GM18520 (cell line): ENCODE measurements around the gene TXNRD1.
"Not testable (repeated sequence)": the region's sequence is repeated elsewhere in the genome, so short reads cannot be mapped to it uniquely, and the experiment has no call there.

ENCODE experiments used
- ATAC-seq: cut with Tn5 transposase; IDR thresholded peaks from one replicate; pipeline ENCODE4 v1.9.1; 2021; ENCODE audit not compliant: unreplicated experiment

The TXNRD1 gene

DNA sequence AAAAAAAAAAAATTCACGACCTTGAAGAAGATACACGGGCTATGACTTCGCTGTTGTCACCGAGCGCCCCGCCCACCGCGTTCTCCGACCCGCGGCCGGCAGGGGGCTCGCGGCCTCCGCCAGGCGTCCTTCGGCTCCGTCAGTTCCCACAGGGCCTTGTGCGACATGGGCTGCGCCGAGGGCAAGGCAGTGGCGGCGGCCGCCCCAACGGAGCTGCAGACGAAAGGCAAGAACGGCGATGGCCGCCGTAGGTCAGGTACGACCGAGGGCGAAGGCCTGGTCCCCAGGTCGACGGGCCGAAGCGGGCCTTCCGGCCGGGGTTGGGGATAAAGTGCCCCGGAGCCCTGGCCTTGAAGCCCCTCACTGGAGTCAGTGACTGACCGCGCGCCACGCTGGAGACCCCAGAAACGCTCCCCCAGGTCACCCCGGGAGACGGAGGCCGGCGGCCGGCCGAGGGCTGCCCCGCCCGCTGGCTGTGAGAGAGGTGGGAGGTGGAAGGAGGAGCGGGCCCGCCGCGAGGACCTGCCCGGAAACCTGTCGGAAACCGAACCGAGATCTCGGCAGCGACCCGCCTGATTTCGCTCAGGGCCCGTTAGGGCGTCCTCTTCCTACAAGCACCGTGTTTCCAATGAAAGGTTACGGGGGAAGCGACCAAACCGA is at the start of gene TXNRD1:
TXNRD1 (plus strand) TSS at position 142 of the 660 bp plus-strand sequence; CDS start at position 166, 24 bp downstream.
- ATAC-seq: peak; percentile 73

- ATAC-seq: no peak
Observed at GRCh38 chr12:104165801-104166200, 49.8 kb upstream of the TXNRD1 start.

- no peak for ATAC-seq
Observed at GRCh38 chr12:104166465-104166864, 49.1 kb upstream of the TXNRD1 start.

DNA sequence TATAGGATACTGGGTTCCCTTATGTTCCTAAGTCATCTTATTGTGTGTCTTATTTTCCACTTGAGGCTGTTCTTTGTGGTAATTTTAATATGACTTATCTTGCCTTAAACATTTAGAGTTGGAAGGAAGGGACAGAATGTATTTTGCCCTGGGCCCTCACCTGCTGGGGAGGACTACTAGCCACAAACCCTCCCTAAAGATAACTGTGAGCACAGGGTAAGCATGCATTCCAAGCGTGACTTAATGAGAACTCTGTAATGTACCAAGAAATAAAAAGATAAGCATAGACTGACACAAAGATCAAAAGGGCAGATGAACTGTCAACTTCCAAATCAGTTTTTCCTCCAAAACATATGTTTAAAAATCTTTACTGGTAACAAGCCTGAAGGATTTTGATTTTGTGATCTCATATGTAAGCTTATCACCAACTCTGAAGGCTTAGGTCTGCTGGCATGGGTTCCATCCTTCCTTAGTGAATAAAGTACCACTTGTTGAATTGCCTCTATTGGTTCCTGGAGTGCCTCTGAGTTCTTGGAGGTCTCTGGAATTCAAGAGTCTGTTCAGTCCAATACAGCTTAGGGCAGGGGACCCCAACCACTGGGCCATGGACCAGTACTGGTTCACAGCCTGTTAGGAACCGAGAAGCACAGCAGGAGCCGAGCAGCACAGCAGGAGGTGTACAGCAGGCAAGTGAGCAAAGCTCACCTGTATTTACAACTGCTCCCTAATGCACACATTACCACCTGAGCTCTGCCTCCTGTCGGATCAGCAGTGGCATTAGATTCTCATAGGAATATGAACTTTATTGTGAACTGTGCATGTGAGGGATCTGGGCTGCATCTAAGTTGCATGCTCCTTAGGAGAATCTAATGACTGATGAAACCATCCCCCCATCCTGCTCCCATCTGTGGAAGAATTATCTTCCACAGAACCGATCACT is 47.8 kb upstream of the TXNRD1 start:
- ATAC-seq: no peak

DNA sequence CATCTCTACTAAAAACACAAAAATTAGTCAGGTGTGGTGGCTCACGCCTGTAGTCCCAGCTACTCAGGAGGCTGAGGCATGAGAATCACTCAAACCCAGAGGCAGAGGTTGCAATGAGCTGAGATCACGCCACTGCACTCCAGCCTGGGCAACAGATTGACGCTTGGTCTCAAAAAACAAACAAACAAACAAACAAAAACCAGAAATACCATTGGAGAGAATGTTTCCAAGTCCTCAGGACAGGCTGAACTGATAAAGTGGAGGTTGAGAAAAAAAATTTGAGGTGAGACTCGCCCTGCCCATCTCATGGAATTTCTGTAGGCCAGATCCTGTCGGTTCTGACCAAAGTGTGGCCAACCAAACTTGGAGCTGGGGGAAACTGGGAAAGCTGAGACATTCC is 47.0 kb upstream of the TXNRD1 start:
- ATAC-seq: no peak

GRCh38 chr12:104171785-104172569 is 43.6 kb upstream of the TXNRD1 start:
- ATAC-seq: no peak

GRCh38 chr12:104172570-104172947 is 43.0 kb upstream of the TXNRD1 start:
- no peak for ATAC-seq

DNA sequence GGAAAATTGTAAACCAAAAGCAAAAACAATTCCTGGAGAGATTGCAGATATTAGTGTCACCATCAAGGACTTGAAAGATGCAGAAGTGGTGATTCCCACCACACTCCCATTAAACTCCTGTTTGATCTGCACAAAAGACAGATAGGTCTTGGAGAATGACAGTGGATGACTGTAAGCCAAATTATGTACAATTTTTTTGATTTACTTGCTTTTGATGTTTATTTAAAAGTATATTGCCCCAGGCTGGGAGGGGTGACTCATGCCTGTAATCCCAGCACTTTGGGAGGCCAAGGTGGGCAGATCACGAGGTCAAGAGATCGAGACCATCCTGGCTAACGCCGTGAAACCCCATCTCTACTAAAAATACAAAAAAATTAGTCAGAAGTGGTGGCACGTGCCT is 41.8 kb upstream of the TXNRD1 start:
- ATAC-seq: not testable (repeated sequence)

DNA sequence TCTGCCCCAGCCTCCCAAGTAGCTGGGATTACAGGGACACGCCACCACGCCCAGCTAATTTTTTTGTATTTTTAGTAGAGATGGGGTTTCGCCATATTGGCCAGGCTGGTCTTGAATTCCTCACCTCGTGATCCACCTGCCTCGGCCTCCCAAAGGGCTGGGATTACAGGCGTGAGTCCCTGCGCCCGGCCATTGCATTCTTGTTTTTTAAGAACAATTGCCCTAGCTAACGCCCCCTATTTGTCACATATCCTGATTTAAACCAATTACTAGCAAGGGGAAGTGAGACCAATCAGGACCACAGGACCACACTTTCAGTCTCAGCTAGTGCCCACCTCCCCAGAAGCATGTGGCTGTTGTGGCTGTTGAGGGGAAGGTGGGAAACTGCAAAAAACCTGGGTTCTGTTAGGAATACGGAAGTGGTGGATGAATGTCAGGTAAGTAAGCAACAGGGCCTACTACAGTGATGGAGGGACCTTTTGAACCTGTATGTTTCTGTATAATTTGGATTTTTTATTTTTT is 39.8 kb upstream of the TXNRD1 start:
- ATAC-seq: no peak

DNA sequence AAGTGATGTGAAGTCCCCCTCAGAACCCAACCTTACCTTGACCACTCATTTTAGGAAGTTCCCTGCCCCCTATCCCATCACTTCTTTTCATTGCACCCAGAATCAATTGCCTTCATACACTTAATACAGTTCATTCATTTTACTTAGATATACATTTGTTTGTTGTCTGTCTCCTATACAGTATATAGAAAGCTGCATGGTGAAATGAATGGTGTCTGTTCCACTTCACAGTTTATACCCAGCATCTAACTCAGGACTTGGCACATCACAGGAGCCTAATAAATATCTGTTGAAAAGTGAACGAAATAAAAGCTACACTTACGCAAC is 38.3 kb upstream of the TXNRD1 start:
- no peak for ATAC-seq

GRCh38 chr12:104177663-104178501 is 37.7 kb upstream of the TXNRD1 start:
- no peak for ATAC-seq

DNA sequence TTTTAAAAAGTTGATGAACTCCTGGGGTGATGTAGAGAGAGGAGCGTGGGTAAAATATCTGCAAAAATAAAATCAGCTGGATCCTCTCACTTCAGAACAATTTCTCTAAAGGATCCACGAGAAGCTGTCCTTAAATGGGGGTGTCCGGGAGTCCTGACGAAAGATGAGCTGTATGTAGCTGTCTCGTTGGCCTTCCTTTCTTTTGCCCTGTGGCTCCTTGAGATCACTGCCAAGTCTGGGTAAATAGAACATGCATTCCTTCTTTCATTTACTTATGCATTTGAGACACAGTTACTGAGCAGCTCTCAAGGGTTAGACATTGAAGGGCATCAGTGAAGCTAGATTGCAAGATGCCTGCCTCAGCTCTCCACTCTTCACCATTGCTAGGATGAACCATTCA is 35.2 kb upstream of the TXNRD1 start:
- no peak for ATAC-seq

DNA sequence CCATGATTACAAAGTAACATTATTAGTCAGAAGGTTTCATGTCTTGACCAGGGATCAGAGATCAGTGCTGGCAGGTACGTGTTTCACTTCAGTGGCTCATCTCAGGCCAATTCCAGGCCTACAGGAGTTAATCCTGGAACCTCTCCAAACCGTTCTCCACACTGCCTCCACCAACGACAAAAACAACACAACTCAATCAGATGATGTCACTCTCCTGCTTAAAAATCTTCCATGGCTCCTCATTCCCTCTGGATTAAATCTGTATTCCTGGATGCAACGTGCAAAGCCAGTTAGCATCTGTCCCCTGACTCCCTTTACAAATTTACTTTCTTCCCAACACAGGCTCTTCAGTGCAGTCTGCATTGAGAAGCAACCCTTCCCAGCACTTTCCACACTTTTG is 34.3 kb upstream of the TXNRD1 start:
- ATAC-seq: no peak

- no peak for ATAC-seq
Observed at GRCh38 chr12:104182144-104182543, 33.4 kb upstream of the TXNRD1 start.

- ATAC-seq: no peak
Observed at GRCh38 chr12:104182621-104183378, 32.8 kb upstream of the TXNRD1 start.

DNA sequence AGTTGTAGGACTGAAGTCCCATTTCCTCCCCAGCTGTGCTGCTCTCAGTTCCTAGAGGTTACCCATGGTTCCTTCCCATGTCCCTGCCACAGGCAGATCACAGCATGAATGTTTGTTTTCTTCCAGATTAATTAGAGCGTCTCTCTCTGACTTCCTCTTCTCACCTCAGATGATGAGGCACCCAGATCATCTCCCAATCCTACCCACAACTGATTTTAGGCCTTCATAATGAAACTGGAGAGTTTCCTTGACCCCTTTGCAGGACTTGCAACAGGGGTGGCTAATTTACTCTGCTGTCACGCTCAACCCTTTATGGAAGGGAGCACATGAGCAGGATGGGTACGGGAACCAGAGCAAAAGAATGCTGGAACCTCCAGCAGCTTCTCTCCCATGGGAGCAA is 32.1 kb upstream of the TXNRD1 start:
- no peak for ATAC-seq

- ATAC-seq: no peak
Observed at GRCh38 chr12:104187446-104188155, 28.0 kb upstream of the TXNRD1 start.

- no peak for ATAC-seq
Observed at GRCh38 chr12:104188534-104188933, 27.0 kb upstream of the TXNRD1 start.

GRCh38 chr12:104189915-104190555 is 25.5 kb upstream of the TXNRD1 start:
- ATAC-seq: no peak
